HG03159 (cell line): ENCODE measurements around the gene SMARCA4.

Experiments used
- ATAC-seq: cut with Tn5 transposase; IDR thresholded peaks from one replicate; pipeline ENCODE4 v1.9.1; 2021; ENCODE audit warnings: mild to moderate bottlenecking, moderate library complexity; ENCODE audit not compliant: unreplicated experiment

The SMARCA4 gene

DNA sequence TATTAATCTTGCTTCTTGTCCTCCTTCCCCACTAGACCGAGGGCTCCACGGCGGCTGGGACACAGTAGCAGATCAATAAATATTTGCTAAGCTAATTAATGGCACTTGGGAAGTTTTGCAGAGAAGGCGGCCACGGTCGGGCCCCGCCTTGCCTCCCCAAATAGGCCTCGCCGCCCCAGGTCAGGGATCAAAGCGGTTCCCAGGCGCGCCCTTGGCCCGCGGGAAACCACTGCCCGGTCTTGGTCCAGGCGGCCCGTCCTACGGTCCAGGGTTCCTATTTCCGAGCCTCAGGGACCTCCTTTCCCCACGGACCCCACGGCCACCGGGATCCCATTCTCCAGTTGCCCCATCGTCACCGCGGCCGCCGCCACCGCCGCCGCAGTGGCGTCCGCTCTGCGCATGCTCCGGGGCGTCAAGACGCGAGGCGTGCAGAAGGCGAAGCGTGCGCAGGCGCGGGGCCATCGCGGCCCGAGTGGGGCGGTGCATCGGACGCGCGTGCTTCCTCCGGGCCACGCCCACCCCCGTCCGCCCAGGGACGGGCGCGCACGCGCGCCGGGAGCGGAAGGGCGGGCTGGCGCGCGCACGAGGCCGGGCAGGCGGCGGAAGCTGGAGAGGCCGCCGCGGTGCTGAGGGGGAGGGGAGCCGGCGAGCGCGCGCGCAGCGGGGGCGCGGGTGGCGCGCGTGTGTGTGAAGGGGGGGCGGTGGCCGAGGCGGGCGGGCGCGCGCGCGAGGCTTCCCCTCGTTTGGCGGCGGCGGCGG, at the start of gene SMARCA4:
Gene SMARCA4, plus strand, starts transcription at position 717 of the 759 bp plus-strand sequence. CDS start 23,122 bp downstream, outside the sequence.
- ATAC-seq: peak; percentile 72

DNA sequence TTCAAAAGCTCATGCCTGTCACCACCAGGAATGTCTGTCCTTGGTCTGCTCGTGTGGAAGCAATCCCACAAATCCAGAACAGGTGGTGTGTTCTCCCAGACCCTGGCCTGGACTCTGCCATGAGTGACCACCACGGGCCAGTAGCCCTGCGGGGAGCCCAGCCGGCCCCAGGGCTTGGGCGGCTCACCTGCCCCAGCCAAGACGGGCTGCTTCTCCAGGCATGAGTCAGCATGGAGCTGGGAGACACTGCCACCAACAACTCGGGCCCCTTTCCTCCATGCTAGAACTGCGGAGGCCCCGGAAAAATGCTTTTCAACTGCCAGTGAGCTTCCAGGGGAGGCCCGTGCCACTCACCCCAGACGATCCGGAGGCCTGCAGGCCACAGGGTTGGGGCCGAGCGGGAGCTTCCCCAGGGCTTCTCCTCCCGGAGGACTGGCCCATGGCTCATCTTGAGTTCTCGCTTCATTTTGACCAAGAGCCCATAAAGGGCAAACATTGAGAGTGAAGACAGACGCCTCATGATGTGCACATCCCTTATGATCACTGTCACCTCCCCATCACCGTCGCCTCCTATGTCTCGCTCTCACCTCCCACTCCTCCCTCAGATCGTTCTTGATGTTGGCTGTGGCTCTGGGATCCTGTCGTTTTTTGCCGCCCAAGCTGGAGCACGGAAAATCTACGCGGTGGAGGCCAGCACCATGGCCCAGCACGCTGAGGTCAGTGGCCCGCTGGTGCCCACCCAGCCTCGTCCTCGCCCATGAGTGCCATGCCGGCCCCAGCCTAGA, 49.1 kb upstream of the SMARCA4 start:
- ATAC-seq: no peak

DNA sequence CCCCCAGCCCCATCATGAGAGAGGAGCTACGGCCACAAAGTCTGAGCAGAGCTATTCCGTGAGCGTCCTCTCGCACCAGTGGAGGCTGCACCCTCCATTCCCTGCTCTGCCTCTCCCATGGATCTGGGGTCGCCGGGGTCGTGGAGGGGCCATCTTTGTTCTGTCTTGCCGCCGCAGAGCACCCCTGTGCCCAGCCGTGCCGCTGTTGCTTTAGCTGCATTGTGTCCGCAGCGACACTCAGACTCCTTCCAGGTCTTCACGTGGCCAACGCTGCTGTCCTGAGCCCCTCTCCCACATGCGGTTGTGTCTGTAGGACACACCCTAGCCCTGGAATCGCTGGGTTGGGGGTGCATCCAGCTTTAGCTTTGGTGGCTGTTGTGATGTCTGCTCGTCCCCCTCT, 48.2 kb upstream of the SMARCA4 start:
- no peak for ATAC-seq

DNA sequence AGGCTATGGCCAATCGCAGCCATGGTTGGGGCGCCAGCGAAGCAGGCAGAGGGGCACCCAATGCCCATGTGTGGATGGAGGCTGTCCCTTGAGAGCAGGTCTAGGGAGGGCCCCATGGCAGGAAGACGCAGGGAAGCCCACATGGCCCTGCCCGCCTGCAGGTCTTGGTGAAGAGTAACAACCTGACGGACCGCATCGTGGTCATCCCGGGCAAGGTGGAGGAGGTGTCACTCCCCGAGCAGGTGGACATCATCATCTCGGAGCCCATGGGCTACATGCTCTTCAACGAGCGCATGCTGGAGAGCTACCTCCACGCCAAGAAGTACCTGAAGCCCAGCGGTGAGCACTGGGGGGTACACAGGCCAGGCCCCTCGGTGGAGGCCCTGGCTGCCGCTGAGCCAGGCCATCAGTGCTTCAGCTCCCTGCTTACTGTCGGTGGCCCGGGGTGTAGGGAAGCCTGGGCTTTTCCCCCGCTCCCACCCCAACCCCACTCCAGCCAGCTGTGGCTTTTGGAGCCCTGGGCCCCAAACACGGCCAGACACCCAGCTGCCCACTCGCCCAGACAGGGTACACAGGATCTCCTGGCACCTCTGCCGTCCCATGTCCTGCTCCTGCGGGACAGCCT, 47.0 kb upstream of the SMARCA4 start:
- no peak for ATAC-seq

DNA sequence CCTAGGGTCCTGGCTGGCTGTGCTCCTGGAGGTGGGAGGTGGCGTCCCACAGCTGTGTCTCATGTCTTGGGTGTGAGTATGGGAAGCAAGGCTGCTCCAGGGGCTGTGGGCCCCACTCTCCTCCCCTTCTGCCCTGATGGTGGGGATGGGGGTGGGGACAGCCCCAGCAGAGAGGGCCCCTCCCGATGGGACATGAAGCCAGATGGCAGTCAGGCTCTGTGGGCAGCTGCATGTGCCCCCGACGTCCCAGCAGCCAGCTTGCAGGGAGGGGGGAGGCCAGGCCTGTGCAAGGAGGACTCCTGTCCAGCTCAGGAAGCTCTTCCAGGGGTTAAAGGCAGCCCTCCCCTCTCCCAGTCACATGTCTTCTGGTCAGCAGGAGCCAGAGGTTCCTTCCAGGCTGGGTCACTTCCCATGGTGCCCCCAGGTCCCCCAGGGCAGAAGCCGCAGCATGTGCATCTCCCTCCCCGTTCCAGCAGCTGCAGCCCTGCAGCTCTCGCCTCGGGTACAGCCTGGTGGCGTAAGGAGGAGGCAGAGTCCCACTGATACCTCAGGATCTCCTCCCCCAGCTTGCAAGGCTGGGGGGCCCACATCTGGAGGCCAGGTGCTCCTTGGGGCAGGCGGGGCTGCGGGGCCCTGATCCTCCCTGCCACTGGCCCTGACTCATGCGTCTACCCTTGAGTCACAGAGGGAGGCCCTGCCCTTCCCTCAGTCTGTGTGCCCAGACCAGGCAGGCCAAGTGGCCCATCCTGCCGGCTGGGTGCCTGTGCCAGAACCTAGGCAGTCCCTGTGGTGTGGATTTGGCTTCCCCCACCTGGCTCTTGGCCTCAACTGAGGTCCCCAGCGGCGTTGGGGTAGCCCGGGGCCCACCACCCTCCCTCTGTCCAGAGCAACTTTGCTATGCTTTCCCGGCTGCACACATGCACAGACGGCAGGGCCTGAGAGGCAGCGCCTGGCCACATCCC, 45.4 kb upstream of the SMARCA4 start:
- no peak for ATAC-seq

DNA sequence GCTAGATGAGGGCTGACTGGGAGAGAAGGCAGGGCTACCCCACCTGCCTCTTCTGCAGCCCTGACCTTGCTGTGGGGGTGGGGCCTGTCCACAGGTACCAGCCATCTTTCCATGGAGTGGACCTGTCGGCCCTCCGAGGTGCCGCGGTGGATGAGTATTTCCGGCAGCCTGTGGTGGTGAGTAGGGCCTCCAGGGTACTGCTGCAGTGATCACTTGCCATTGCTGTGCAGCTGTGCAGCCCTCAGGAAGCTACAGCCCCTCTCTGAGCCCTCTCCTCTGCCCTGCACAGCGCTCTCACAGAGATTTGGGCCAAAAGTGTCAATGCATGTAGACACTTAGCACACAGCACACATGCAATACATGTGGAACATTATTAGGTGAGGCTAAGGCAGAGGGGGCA, 44.2 kb upstream of the SMARCA4 start:
- ATAC-seq: no peak

DNA sequence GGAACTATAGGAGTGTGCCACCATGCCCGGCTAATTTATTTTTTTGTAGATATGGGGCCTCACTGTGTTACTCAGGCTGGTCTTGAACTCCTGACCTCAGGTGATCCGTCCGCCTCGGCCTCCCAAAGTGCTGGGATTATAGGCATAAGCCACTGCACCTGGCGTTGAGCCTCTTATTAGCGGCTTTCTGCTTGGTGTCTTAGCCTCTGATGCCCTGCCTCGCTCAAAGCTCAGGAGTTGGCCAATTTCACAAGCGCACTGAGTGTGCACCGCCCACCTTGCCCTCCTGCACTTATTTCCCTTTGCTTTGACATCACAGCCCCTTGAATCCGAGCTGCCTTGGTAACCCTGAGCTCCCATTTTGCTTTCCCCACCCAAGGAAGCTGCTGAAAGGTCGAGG, 42.5 kb upstream of the SMARCA4 start:
- no peak for ATAC-seq

DNA sequence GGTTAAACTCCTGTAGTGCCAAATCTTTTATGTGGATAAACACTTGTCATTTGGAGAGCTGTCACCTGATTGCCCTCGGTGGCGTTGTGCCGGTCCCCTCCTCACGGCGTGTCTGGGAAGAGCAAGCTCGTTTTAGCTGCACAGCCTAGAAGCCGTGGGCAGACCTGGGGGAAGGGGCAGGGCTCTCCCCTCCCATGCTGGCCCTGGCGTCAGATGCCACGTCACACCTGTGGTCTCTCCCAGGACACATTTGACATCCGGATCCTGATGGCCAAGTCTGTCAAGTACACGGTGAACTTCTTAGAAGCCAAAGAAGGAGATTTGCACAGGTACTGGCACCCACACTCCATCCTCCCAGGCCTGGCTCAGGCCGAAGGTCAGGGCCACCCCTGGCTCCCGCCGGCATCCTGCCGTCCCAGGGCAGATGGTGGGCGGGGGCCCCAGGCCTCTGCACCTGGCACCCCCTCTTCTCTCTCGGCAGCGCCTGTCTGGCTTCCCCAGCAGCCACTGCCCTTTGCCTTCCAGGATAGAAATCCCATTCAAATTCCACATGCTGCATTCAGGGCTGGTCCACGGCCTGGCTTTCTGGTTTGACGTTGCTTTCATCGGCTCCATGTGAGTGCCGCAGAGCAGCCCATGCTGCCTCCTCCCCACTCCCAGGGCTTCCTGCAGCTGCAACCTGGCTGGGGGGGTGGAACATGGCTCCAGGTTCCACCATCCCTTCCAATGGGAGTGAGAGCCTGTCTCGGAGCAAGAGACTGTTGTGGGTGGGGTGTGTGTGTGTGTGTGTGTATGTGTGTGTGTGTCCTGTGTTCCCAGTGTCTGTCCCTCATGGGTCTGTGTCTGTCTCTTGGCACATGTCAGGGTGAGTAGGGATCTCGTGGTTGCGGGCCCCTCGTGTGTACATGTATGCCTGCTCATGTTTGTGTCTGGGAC, 41.2 kb upstream of the SMARCA4 start:
- ATAC-seq: no peak

DNA sequence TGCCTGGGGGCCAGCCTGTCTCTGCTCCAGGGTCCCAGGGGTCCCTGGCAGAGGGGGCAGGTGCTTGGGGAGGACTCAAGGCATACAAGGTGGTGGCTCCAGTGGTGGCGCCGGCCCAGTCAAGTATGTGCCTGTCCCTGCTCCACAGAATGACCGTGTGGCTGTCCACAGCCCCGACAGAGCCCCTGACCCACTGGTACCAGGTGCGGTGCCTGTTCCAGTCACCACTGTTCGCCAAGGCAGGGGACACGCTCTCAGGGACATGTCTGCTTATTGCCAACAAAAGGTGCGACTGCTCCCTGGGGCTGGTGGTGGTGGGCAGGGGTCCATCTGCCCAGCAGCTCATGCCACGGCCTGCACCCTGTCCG, 40.6 kb upstream of the SMARCA4 start:
- ATAC-seq: no peak

DNA sequence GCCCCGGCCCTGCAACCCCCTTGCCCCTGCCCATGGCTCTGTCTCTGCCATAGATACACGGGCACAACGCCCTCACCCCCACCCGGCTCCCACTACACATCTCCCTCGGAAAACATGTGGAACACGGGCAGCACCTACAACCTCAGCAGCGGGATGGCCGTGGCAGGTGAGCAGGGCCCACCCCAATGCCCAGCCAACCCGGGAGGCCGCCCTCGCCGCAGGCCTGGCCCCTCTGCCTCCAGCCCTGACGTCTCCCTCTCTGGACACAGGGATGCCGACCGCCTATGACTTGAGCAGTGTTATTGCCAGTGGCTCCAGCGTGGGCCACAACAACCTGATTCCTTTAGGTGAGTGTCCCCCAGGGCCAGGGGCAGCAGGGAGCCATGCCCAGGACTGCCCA, 40.0 kb upstream of the SMARCA4 start:
- ATAC-seq: no peak

DNA sequence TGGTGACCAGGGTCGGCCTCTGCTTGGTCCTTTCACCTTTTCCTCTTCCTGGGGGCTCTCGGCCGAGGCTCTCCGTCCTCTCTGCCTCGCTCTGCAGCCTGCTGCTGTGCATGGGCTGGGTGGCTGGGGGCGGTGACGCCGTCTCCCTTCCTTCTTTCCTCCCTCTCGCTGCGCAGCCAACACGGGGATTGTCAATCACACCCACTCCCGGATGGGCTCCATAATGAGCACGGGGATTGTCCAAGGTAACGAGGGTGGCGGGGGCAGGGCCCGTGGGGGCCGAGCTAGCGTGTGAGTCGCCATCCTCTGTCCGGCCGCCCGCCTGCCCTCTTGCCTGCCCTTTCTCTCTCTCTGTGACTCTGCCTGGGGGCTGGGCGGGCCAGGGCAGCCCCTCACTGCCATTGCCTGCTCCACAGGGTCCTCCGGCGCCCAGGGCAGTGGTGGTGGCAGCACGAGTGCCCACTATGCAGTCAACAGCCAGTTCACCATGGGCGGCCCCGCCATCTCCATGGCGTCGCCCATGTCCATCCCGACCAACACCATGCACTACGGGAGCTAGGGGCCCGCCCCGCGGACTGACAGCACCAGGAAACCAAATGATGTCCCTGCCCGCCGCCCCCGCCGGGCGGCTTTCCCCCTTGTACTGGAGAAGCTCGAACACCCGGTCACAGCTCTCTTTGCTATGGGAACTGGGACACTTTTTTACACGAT, 39.5 kb upstream of the SMARCA4 start:
- no peak for ATAC-seq

DNA sequence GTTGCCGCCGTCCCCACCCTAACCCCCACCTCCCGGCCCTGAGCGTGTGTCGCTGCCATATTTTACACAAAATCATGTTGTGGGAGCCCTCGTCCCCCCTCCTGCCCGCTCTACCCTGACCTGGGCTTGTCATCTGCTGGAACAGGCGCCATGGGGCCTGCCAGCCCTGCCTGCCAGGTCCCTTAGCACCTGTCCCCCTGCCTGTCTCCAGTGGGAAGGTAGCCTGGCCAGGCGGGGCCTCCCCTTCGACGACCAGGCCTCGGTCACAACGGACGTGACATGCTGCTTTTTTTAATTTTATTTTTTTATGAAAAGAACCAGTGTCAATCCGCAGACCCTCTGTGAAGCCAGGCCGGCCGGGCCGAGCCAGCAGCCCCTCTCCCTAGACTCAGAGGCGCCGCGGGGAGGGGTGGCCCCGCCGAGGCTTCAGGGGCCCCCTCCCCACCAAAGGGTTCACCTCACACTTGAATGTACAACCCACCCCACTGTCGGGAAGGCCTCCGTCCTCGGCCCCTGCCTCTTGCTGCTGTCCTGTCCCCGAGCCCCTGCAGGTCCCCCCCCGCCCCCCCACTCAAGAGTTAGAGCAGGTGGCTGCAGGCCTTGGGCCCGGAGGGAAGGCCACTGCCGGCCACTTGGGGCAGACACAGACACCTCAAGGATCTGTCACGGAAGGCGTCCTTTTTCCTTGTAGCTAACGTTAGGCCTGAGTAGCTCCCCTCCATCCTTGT, 38.8 kb upstream of the SMARCA4 start:
- ATAC-seq: no peak

DNA sequence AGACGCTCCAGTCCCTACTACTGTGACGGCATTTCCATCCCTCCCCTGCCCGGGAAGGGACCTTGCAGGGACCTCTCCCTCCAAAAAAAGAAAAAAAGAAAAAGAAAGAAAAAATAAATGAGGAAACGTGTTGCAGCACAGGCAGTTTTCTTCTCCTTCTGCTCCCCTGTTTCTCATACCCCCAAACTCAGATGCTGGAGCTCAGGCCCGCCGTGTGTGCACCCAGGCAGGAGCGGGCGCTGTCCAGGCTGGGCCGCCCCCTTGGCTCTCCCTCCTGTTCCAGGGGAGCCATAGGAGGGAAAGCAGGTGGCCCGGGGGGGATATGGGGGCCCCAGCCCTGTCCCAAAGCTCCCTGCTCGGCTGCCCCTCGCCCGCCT, 38.2 kb upstream of the SMARCA4 start:
- ATAC-seq: no peak

DNA sequence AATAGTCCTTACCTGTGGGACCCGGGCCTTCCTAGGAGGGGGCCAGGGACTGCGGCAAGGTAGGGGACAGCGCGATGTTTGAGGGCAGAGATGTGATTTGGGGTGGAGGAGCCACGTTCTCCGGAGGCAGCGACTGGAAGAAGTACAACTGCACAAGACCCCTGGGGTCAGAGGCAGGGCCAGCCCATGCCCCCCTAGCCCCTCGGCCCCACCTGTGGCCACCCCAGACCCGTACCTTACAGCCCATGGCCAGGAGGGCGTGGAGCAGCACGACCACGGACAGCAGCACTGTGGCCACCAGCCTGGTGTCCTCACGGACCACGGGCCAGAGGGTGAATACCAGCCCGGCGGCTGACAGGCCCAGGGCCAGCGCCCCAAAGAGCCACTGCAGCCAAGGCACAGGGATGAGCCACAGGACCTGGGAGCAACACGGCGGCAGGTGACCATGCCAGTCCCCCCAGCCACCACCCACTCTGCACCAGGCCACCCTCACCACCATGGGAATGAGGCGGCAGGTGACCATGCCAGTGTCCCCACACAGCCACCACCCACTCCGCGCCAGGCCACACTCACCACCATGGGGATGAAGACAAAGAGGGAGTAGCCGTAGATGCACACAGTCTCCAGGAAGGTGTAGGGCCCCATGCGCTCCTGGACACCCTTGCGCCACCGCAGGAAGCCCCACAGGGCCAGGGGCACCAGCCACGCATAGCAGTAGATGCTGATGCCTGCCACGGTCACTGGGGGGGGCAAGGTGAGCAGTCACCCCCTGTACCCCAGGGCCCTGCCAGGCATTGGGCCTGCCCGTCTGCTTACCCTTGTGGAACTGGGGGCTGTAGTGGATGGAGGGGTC, 37.3 kb upstream of the SMARCA4 start:
- no peak for ATAC-seq

DNA sequence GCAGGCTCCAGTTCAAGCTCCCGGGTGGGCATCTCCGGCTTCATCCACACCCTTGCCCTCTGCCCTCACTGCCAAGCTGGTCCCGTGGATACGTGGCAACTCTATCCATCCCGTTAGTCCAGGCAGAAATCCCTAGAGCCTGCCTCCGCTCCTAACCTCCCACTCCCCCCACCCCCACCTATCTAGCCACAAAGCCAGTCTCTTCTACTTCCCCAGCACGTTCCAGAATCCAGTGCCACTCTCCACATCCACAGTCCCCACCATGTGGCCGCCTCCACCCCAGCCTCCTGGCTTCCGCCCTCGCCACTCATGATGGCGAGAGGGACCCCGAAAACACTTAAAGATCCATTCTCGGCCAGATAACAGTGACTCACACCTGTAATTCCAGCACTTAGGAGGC, 36.2 kb upstream of the SMARCA4 start:
- ATAC-seq: no peak

DNA sequence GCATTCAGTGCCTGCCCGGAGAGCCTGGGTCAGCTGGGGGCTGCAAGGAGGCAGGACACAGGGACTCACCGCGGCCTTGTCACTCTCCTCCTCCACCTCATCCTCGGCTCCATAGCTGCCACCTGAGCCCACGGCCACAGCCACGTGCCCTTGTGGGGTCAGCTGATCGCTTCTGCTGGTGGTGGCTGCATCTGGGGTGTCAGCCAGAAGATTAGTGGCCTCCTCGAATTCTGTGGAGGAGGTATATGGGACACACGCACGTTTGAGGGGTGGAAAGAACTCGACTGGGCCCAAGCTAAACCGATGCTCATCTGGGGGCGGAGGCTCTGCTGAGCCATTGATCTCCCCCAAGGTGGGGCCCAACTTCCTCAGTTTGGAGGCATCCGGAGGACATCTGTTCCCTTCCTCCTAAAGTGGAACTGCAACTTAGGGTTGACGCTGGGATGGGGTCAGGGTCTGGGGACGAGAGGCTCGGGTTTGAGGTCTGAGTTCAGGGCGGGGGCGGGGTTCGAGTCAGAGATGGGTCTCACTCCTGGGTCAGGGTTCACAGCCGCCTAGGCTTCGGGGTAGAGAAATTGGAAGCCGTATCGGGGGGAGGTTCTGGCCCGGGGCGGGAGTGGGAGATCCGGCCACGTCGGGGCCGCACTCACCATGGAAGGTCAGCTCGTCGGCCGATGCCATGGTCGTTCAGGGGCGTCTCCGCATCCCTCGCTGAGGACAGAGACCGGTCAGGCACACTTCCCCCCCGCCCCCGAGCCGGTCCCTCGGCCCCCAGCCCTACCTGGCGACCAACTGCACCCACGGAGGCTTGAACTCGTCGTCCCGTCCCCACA, 32.9 kb upstream of the SMARCA4 start:
- peak; percentile 3 for ATAC-seq
